NB4 (cell line): Measurements from ENCODE around the gene UBE2I.

Experiments used
- DNase-seq: peaks from one replicate; pipeline ENCODE4 v3.0.0; 2010; ENCODE audit warnings: low read depth
- H3K4me3 ChIP-seq: one replicate; pipeline ENCODE4 v1.5.1; 2011; ENCODE audit warnings: mild to moderate bottlenecking, low read depth, low read length, moderate library complexity
- CTCF ChIP-seq: IDR thresholded peaks from one replicate; pipeline ENCODE4 v1.5.1; 2012; ENCODE audit warnings: low read depth, low read length
- MAX ChIP-seq: IDR thresholded peaks from 2 replicates; pipeline ENCODE4 v1.6.1; 2011; ENCODE audit warnings: low read depth, low read length
- MYC ChIP-seq: IDR thresholded peaks from 2 replicates; pipeline ENCODE4 v1.6.1; 2011; ENCODE audit warnings: low read depth, low read length
- POLR2A ChIP-seq: IDR thresholded peaks from 2 replicates; pipeline ENCODE4 v1.6.1; 2011; ENCODE audit warnings: mild to moderate bottlenecking; ENCODE audit not compliant: insufficient read length; ENCODE audit errors: extremely low read depth

UBE2I gene

GRCh38 chr16:1367486-1368174 is 58.2 kb downstream of the UBE2I start:
- H3K4me3 ChIP-seq, result no peak overlapping the region
- TF ChIP-seq POLR2A (no peak), CTCF (no peak), MAX (no peak), MYC (no peak)
- DNase-seq, result no peak

GRCh38 chr16:1371054-1371978 is 61.9 kb downstream of the UBE2I start:
- TF ChIP-seq CTCF, result no peak
- no peak for TF ChIP-seq MYC
- TF ChIP-seq MAX, result no peak
- no peak for TF ChIP-seq POLR2A
- H3K4me3 ChIP-seq, result no peak overlapping the region
- DNase-seq, result no peak

- no peak overlapping the region for H3K4me3 ChIP-seq
- no peak for DNase-seq
- TF ChIP-seq CTCF (no peak), MYC (no peak), MAX (no peak)
These were observed 63.0 kb downstream of the UBE2I start for GRCh38 chr16:1372292-1372950.

GRCh38 chr16:1374418-1375297 is 65.2 kb downstream of the UBE2I start:
- H3K4me3 ChIP-seq, result no peak overlapping the region
- peak; percentile 21 for DNase-seq
- TF ChIP-seq MAX (no peak), MYC (no peak), CTCF (no peak), POLR2A (no peak)

GRCh38 chr16:1375298-1375640 is 65.8 kb downstream of the UBE2I start:
- DNase-seq, result no peak
- H3K4me3 ChIP-seq, result no peak overlapping the region
- no peak for TF ChIP-seq MAX
- TF ChIP-seq MYC, result no peak
- no peak for TF ChIP-seq POLR2A
- no peak for TF ChIP-seq CTCF
